Measurements from ENCODE around the gene VPS41. TPM values are rescaled to one million over a fixed set of nuclear protein-coding genes. Genes with fewer than 3 reads are reported as not detected.

VPS41 gene
- total and polyA plus RNA-seq, 12 donors = 12.7 to 133 (median 59.8) TPM

DNA sequence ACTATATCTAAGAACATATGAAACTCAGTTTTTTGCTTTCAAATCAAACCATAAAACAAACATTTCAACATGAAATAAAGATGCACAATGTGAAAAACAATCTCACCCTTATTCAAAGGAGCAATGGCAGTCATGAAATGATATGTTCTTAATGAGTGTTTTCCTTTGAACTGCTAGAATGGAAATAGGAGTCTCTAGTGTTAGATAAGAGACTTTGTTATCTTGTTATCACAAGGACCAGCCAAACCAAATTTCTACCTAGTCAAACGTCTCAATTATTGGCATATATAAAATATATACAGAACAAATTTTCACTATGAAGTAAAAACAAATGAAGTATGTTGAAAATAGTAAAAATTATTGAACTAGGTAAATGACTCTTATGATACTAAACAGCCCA lies 1.2 kb downstream of the VPS41 start:
- no peak for DNase-seq
- TF ChIP-seq POLR2A (IDR thresholded peaks at IDR 0.05) = no peak
- TF ChIP-seq, protein P1, sequence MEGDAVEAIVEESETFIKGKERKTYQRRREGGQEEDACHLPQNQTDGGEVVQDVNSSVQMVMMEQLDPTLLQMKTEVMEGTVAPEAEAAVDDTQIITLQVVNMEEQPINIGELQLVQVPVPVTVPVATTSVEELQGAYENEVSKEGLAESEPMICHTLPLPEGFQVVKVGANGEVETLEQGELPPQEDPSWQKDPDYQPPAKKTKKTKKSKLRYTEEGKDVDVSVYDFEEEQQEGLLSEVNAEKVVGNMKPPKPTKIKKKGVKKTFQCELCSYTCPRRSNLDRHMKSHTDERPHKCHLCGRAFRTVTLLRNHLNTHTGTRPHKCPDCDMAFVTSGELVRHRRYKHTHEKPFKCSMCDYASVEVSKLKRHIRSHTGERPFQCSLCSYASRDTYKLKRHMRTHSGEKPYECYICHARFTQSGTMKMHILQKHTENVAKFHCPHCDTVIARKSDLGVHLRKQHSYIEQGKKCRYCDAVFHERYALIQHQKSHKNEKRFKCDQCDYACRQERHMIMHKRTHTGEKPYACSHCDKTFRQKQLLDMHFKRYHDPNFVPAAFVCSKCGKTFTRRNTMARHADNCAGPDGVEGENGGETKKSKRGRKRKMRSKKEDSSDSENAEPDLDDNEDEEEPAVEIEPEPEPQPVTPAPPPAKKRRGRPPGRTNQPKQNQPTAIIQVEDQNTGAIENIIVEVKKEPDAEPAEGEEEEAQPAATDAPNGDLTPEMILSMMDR (IDR thresholded peaks at IDR 0.05) = no peak
- intact Hi-C loops (cut with DNase I) = no loop called here
- Histone ChIP-seq H3K4me1 (replicated peaks in 1 of 2) (peaks cover 3 to 19% of the 10 kb centered on the region in 2 donors), H3K27ac (no peak overlapping the region), H3K27me3 (no peaks in the 10 kb centered on the region), H3K36me3 (replicated peaks in 1 of 2) (no peaks in the 10 kb centered on the region), H3K4me3 (no peak overlapping the region), H3K9me3 (replicated peaks in 1 of 3) (no peaks in the 10 kb centered on the region)
- 19 to 32% (median 23%) methylated on average over 1 of the region's 1 CpG for WGBS, 4 donors

DNA sequence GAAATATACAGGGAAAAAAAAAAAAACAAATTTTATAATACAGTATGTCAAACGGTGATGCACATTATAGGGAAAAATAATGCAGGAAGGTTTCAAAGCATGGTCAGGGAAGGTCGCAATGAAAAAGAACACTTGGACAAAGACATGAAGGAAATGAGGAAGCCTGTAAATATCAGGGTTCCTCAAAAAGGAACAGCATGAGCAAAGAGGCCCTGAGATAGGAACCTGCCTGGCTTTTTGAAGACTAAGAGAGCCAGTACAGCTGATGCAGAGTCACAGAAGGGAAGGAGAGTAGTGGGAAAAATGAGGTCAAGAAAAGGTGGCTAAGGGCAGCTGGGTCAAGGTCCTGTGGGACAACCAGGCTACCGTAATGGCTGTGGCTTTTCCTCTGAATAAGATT lies 1.9 kb downstream of the VPS41 start:
- peaks cover 3 to 19% of the 10 kb centered on the region in 2 donors for H3K4me1 ChIP-seq (replicated peaks in 1 of 2)
- TF ChIP-seq, protein P1 (IDR thresholded peaks at IDR 0.05) = no peak
- no peak for TF ChIP-seq POLR2A (IDR thresholded peaks at IDR 0.05)
- H3K27ac ChIP-seq = no peak overlapping the region
- WGBS, 4 donors = 69 to 83% (median 73%) methylated on average over 3 of the region's 3 CpGs
- no peak overlapping the region for H3K4me3 ChIP-seq
- DNase-seq = no peak
- intact Hi-C loops (cut with DNase I) = no loop called here
- H3K36me3 ChIP-seq (replicated peaks in 1 of 2) = no peaks in the 10 kb centered on the region
- H3K27me3 ChIP-seq = no peaks in the 10 kb centered on the region
- H3K9me3 ChIP-seq (replicated peaks in 1 of 3) = no peaks in the 10 kb centered on the region

DNA sequence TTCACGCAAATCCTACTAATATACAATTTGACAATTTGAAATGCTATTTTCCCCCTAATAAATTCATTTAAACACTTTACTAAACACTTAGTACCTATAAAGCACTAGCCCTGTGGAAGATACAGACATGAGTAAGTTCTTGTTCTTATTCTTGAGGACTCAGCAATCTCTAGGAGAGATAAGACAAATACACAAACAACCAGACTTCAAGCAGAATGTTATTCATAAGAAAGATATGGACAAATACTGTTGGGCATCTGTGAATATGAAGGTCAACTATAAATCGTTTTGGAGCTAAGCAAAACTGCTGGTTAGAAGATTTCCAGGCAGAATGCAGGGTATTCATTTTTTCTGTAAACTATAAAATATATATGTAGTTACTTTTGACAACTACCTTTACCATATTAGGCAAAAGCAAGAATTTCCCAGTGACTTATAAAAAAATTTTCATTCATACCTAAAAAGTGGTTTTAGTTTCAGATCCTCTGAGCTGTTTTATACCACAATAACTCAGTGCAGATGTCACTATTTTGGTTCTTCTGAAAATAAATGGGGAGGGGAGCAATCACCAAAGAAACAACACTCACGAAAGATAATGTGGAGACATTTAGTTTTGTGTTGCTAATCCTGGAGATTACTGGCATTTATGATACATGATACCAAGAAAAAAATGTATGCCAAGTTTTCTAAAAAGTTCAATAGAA lies 3.8 kb downstream of the VPS41 start:
- Histone ChIP-seq H3K27me3 (no peaks in the 10 kb centered on the region), H3K4me3 (no peak overlapping the region), H3K9me3 (replicated peaks in 1 of 3) (no peaks in the 10 kb centered on the region), H3K4me1 (replicated peaks in 1 of 2) (peaks cover 3 to 19% of the 10 kb centered on the region in 2 donors), H3K27ac (no peak overlapping the region), H3K36me3 (replicated peaks in 1 of 2) (no peaks in the 10 kb centered on the region)
- DNase-seq = no peak
- intact Hi-C loops (cut with DNase I) = no loop called here
- WGBS, 4 donors = 62 to 72% (median 66%) methylated on average over 3 of the region's 3 CpGs
- TF ChIP-seq, protein P1 (IDR thresholded peaks at IDR 0.05) = no peak
- TF ChIP-seq POLR2A (IDR thresholded peaks at IDR 0.05) = no peak

DNA sequence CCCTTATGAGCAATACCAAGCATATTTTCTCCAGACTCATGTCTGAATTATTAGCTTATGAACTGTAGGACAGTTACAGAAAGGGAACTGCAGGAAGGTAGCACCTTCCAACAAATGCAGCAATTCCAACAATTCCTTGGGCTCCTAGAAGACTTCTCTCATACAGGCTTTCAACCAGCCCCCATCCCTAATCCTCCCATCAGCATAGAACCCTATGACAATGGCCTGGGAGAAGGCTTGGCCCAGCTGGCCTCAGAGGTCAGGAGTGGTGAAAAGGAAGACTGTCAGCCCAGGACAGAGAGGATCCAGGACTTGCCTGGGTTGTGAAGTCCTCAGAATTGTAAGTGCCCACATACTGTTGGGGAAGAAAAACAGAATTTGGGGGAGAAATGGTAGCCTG lies 5.9 kb downstream of the VPS41 start:
- H3K36me3 ChIP-seq (replicated peaks in 1 of 2) = no peaks in the 10 kb centered on the region
- H3K27ac ChIP-seq = no peak overlapping the region
- DNase-seq = no peak
- intact Hi-C loops (cut with DNase I) = no loop called here
- no peaks in the 10 kb centered on the region for H3K9me3 ChIP-seq (replicated peaks in 1 of 3)
- peaks cover 0 to 13% of the 10 kb centered on the region in 2 donors for H3K4me1 ChIP-seq (replicated peaks in 1 of 2)
- TF ChIP-seq, protein P1 (IDR thresholded peaks at IDR 0.05) = no peak
- no peak for TF ChIP-seq POLR2A (IDR thresholded peaks at IDR 0.05)
- no peaks in the 10 kb centered on the region for H3K27me3 ChIP-seq
- no peak overlapping the region for H3K4me3 ChIP-seq
